GM18508 (cell line): ENCODE measurements around the gene GLRX.
"Not testable (repeated sequence)": the region's sequence is repeated elsewhere in the genome, so short reads cannot be mapped to it uniquely, and the experiment has no call there.

Source experiments
- ATAC-seq: cut with Tn5 transposase; IDR thresholded peaks from one replicate; pipeline ENCODE4 v1.9.1; 2021; ENCODE audit warnings: moderate number of reproducible peaks; ENCODE audit not compliant: insufficient read depth, unreplicated experiment

GLRX gene

DNA sequence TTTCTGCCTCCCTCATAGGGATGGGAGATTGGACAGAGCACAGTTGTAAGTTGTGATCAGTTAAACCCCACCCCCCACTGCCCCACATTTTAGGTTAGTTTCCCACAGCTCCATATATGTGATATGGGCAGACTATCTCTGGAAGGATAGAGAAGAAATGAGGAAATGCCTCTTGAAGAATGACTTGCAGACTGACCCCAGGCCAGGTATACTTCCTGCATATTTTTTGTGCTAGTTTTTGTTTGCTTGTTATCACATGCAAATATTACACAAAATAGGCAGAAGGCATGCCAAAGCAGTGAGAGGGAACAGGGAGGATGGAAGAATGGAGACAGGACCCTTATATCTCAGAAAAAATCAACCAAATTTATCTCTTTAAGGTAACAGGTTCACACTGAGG is 10.1 kb upstream of the GLRX start:
- ATAC-seq: no peak

GRCh38 chr5:95830226-95830625 is 7.7 kb upstream of the GLRX start:
- no peak for ATAC-seq

DNA sequence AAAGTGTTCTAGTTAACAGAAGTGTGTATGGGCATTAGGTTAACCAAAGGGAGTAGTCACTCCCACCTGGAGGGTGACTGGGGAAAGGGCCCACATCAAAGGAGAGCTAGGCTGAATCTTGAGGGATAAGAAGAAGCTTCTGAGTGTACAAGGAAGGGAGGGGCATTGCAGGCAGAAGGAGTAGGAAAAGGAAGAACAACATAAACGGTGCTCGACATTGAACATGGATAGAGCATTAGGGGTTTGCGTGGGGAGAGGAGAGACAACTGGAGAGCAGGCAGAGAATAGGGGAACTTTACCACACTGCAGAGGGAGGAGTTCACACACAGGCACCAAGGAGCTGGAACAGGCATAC is 5.3 kb upstream of the GLRX start:
- ATAC-seq: no peak

DNA sequence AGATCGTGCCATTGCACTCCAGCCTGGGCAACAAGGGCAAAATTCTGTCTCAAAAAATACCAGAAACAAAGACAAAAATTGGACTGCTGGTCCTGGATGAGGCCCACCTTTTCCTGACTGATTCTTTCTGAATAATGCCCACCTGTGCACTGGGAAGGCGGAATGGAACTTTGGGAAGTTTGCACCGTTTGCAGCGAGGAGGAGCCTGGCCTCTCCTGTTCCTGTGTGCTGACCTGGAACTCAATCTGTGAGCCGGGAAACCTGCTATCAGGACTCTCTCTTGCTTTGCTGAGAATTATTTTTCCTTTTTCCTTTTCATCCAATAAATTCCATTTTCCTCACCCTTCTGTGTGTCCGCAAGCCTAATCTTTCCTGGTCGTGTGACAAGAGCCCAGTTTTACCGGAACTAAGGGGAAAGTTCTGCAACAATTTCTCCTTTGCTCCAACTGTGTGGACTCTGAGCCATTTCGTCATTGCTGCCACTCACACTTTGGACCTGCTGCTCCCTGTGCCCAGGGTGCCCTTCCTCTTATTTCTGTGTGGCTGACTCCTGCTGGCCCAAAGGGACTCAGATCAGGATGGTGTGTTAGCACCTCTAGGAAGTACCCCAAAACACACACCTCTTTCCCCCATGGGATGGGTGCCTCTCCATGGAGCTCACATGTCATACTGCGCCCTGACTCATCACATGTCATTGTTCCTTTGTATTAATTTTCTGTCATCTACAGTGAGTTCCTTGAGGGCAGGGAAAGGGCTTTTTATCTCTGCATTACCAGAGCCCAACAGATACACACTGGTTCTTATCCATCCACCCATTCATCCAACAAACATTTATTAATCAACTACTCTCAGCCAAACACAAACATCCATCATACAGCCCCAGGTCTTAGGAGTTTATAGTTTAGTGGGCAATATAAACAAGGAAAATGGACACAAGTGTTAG is 4.7 kb upstream of the GLRX start:
- no peak for ATAC-seq

DNA sequence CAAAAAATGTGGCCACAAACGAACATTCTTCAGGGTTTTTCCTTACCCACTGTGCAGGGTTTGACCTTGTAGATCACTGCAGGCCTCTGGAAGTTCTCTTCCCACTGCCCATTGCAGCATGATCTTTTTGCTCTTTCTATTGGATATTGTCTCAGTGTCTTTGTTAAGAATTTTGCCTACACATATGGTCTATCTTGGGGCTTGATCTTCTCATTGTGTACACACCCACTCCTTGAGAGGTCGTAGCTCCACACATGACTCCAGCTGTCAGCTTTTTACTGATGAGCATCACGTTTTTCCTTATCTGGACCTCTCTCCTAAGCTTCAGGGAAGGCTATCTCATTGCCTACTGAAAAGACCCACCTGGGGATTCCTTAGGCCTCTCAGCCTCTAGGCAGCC is 3.0 kb upstream of the GLRX start:
- no peak for ATAC-seq

- no peak for ATAC-seq
Measured at GRCh38 chr5:95824747-95825146, 2.2 kb upstream of the GLRX start.

- peak; percentile 32 for ATAC-seq
Measured at GRCh38 chr5:95823738-95824609, 1.4 kb upstream of the GLRX start.

GRCh38 chr5:95823218-95823737 is 752 bp upstream of the GLRX start:
- ATAC-seq: no peak

DNA sequence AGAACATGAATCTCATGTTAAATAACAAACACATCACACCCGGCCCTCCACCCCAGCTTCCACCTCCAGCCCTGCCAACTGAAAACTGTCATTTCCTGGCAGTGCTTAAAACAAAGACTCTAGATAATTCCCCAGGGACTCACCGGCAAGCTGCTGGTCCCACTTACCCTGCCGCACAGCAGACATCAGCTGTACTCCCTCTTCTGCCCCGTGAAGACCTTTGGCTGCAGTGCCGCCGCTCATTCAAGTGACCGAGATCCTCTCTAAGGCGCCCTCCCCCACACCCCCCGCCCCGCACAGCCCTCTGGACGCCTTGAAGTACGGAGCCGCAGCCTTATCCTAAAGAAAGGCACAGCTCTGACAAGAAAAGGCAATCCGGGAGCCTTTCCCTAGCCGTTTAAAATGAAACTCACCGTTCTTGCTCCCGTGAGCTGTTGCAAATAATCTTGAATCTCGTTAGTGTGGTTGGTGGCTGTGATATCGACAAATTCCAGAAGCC is 434 bp downstream of the GLRX start:
- ATAC-seq: peak; percentile 31

DNA sequence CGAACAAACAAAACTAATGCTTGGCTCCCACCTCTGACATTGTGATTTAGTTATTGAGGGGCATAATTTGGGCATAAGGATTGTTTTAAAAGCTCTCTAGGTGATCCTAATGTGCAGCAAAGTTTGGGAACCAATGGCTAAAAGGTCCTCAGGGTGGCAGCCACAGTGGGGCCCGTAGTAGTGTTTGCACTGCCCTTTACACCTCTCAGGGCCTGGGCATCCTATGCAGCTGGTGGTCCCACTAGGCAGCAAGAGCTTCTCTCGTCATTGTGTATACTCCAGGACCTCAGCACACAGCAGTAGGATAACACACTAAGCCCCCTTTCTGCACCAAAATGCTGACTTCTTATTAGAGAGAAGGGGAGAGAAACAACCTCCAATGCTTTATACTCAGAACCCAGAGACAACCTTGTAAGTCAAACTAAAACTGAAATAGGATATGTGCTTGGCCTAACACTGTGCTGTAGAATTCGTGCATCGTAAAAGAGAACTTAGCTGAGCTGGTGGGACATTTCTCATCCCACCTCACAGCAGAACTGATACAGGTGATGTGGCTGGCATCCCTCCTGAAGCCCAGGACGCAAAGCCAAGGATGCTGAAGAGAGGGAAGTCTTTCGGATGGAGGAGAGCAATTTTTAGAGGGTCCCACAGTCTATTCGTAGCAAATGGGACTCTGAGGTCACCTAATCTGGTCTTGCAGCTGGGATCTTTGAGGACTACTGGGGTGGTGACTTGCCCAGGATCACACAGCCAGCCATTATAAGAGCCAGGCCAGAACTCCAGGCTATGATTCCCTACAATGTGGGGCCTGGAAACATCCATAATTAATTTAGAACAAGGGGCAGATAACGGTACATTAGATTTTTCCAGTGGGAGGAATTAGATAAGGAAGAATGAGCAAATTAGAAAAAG is 1.2 kb downstream of the GLRX start:
- ATAC-seq: no peak

DNA sequence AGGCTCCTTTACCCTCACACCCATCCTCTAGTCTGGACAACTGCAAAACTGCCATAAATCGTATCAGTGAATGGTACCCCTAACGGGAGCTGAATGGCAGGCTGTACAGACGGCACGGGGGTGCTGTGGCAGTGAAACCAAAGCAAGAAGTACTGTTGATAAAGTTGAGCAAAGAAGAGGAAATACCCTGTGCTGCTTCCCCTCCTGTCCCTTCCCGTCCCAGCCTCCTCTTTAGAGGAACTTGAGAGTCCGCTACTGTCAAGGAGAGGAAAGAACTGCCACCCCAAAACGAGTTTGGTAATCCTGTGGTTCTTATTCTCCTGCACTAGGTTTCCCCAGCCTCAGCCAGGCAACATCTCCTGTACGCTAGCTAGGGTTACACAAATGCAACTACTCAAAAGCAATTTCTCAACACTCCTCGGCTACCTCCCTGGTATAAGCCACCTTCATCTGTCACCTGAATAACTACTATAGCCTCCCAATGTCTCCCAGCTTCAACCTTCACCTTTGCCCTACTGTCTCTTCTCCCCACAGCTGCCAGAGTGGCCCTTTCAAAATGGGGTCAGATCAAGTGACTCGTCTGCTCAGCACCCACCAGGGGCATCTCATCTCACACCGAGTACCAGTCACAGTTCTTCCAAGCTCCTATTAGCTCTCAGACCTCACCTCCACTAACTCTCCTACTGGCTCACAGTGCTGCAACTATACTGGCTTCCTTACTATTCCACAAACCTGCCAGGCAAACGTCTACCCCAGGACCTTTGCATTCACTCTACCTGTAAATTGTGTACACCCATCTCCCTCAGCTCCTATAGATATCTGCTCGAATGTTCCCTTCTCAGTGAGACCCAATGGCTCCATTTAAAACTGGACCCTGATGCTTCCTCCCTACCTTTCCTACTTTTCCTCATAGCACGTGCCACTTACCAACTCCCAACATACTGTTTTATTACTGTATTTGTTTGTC is 4.1 kb downstream of the GLRX start:
- no peak for ATAC-seq

DNA sequence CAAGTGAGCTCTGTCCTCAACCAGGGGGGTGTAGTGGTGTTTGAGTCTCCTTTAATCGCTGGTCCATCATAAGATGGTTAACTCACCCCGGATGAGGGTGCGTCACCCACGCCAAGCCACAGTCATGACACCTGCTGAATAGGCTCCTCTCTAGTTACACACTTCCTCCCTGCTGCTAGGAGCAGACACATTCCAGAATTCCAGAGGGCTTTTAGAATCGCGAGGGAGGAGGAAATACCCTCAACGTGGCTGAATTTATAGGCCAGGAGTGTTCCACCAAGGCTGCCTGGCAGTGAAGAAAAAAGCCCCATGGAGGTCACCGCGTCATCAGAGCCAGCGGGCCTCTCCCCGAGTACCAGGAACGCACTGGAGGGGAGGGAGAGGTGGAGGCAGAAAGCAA is 5.1 kb downstream of the GLRX start:
- no peak for ATAC-seq

DNA sequence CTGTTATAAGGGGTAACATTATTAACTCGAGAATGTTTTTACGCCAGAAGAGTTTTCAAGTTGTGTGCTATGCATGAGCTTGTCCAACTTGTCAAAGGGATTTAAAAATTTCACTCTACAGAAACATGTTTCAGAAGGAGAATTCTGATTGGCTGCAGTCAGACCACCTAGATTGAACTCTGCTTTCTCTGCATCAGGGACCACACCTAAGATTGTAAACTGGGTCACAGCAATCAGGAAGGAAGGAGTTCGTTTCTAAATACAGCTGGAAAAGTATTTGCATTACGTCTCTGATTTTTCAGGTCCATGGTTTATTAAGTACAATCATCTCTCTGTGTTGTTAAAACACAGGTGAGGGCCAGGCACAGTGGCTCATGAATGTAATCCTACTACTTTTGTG is 5.8 kb downstream of the GLRX start:
- no peak for ATAC-seq

- no peak for ATAC-seq
Measured at GRCh38 chr5:95816341-95816740, 6.2 kb downstream of the GLRX start.

DNA sequence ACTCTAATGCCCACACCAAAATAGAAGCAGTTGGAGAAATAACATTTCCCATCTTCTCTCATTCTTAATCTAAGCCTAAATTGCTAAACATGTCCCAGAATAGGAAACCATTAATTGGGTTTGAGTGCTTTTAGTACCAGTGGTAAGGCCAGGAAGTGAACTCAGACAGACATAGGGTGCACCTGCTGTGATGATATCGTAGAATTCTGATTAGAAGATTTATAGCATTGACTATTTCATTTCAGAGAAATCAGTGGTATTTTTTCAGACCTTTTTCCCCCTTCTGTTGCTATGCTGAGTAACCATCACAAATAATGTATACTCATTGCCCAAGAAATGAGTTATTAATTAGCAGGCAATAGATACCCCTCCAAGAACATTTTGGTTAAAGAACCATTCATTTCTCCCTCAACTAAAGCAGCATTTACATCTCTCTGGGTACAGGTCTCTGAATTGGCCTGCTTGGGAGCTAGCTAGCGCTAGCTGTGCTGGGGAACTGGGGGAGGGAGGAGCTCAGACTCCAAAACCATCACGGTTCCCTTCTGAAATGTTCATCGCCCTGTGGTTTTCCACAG is 7.3 kb downstream of the GLRX start:
- no peak for ATAC-seq

- ATAC-seq: not testable (repeated sequence)
Measured at GRCh38 chr5:95813035-95813434, 9.5 kb downstream of the GLRX start.

- ATAC-seq: no peak
Measured at GRCh38 chr5:95812074-95812471, 10.5 kb downstream of the GLRX start.

DNA sequence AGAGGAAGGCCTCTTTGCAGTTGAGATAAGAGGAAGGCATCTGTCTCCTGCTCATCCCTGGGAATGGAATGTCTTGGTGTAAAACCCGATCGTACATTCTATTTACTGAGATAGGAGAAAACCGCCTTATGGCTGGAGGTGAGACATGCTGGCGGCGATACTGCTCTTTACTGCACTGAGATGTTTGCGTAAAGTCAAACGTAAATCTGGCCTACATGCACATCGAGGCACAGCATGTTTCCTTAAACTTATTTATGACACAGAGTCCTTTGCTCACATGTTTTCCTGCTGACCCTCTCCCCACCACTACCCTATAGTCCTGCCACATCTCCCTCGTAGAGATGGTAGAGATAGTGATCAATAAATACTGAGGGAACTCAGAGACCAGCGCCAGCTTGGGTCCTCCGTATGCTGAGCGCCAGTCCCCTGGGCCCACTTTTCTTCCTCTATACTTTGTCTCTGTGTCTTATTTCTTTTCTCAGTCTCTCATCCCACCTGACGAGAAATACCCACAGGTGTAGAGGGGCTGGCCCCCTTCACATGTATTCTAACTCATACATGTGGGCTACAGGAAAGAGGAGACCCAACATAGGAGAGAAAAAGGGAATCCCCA is 11.0 kb downstream of the GLRX start:
- not testable (repeated sequence) for ATAC-seq
